Natural killer cell (primary cell): Measurements from ENCODE around the gene JPH4. TPM values are rescaled to one million over a fixed set of nuclear protein-coding genes. Genes with fewer than 3 reads are reported as not detected.

Source experiments
- ATAC-seq, 3 donors: fragments of 150-1000 bp in 2 of 3; fragments of 200-7000 bp in 1 of 3; cut with Tn5 transposase; 1 replicate in 1 of 3; 2 replicates in 2 of 3; pipeline ENCODE4 v1.10.0; 2021; ENCODE audit warnings: mild to moderate bottlenecking in 2 of 3, moderate library complexity in 2 of 3
- DNase-seq, 2 donors: peaks; one replicate each; pipeline versions ENCODE4 v3.0.0 to v3.0.0-alpha.2; 2013 to 2021; ENCODE audit warnings: mixed read lengths in 1 of 2
- H3K27ac ChIP-seq: one replicate; pipeline ENCODE4 v1.5.1; 2013; ENCODE audit warnings: mild to moderate bottlenecking, low read length
- H3K27me3 ChIP-seq: one replicate; pipeline ENCODE4 v1.6.1; 2013; ENCODE audit warnings: low read length; ENCODE audit not compliant: control insufficient read depth, insufficient read depth
- H3K36me3 ChIP-seq: one replicate; pipeline ENCODE4 v1.6.1; 2013; ENCODE audit warnings: low read length; ENCODE audit not compliant: control insufficient read depth, insufficient read depth
- H3K4me1 ChIP-seq: one replicate; pipeline ENCODE4 v1.6.1; 2013; ENCODE audit warnings: low read length; ENCODE audit not compliant: control insufficient read depth, insufficient read depth
- H3K4me3 ChIP-seq: one replicate; pipeline ENCODE4 v1.5.1; 2013; ENCODE audit warnings: low read length
- H3K9me3 ChIP-seq: one replicate; pipeline ENCODE4 v1.6.1; 2013; ENCODE audit warnings: low read length; ENCODE audit not compliant: control insufficient read depth, insufficient read depth
- H3K27ac Mint-ChIP-seq, 2 donors: one replicate each; pipeline ENCODE4 v1.8.0; 2022; ENCODE audit warnings: mild to moderate bottlenecking in 2 of 2, mixed read lengths in 2 of 2, moderate library complexity in 1 of 2
- H3K27me3 Mint-ChIP-seq, 2 donors: one replicate each; pipeline ENCODE4 v1.8.0; 2022; ENCODE audit warnings: low read depth in 2 of 2, mixed read lengths in 2 of 2
- H3K36me3 Mint-ChIP-seq: one replicate; pipeline ENCODE4 v1.8.0; 2022; ENCODE audit warnings: mixed read lengths
- H3K4me1 Mint-ChIP-seq, 2 donors: one replicate each; pipeline ENCODE4 v1.8.0; 2022; ENCODE audit warnings: mixed read lengths in 2 of 2
- H3K4me3 Mint-ChIP-seq: one replicate; pipeline ENCODE4 v1.8.0; 2022; ENCODE audit warnings: mild to moderate bottlenecking, moderate library complexity, mixed read lengths
- H3K9me3 Mint-ChIP-seq, 2 donors: one replicate each; pipeline ENCODE4 v1.8.0; 2022; ENCODE audit warnings: mixed read lengths in 2 of 2
- WGBS: methylation state at CpG from one replicate; pipeline ENCODE4 v1.1.7; 2013; ENCODE audit warnings: missing lambda C conversion rate; ENCODE audit not compliant: insufficient coverage; 5-methylcytosine and 5-hydroxymethylcytosine counted together
- intact Hi-C: fragments of 100-400 bp; cut with micrococcal nuclease; formaldehyde crosslinking; loops from one replicate; pipeline ENCODE4 v1.14.2; 2022
- total RNA-seq, 4 donors: library from RNA; stranded (reverse); fragments of 120-200 nt in 1 of 4; gene quantifications; one replicate each; pipeline versions ENCODE4 v1.2.3 to v1.2.4, GENCODE V29; 2013 to 2022
- TF ChIP-seq, protein P1 (sequence below): fragments of 200-600 bp; IDR thresholded peaks from one replicate; pipeline ENCODE4 v1.8.0; 2022; ENCODE audit warnings: antibody characterized with exemption

JPH4 gene
- total RNA-seq, 3 donors from 2014 or later (not counting 1 experiment from before 2014, with no cell fraction given): 0.25 TPM; not detected in 2

DNA sequence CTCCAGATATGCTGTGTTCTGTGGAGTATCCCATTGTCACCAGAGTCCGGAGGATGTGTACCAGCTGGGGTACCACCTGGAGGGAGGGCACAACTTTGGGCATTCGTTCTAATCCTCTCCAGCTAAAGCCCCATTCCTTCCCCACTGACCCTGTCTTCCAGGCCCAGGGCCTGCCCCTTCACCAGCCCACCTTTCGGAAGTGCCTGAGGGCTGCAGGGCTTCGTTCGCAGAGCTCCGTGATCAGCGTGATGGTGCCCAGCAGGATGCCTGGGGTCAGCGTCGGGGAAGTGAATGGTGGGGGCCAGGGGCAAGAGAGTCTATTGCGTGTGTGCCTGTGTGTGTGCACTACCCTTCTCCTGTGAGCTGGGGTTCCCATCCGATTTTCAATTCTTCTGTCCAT lies 13.0 kb downstream of the JPH4 start:
- Mint-ChIP-seq H3K27me3 (peaks cover 0 to 3% of the 10 kb centered on the region in 2 donors), H3K4me1 (peaks cover 24 to 38% of the 10 kb centered on the region in 2 donors), H3K4me3 (no peak overlapping the region), H3K27ac (no peak overlapping the region), H3K9me3 (no peaks in the 10 kb centered on the region), H3K36me3 (no peaks in the 10 kb centered on the region)
- TF ChIP-seq, protein P1, sequence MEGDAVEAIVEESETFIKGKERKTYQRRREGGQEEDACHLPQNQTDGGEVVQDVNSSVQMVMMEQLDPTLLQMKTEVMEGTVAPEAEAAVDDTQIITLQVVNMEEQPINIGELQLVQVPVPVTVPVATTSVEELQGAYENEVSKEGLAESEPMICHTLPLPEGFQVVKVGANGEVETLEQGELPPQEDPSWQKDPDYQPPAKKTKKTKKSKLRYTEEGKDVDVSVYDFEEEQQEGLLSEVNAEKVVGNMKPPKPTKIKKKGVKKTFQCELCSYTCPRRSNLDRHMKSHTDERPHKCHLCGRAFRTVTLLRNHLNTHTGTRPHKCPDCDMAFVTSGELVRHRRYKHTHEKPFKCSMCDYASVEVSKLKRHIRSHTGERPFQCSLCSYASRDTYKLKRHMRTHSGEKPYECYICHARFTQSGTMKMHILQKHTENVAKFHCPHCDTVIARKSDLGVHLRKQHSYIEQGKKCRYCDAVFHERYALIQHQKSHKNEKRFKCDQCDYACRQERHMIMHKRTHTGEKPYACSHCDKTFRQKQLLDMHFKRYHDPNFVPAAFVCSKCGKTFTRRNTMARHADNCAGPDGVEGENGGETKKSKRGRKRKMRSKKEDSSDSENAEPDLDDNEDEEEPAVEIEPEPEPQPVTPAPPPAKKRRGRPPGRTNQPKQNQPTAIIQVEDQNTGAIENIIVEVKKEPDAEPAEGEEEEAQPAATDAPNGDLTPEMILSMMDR: no peak
- Histone ChIP-seq H3K4me1 (peaks cover 24% of the 10 kb centered on the region), H3K36me3 (peaks cover 48% of the 10 kb centered on the region), H3K27ac (no peak overlapping the region), H3K27me3 (no peaks in the 10 kb centered on the region), H3K9me3 (no peaks in the 10 kb centered on the region), H3K4me3 (no peak overlapping the region)
- 98% methylated on average over 11 of the region's 11 CpGs for WGBS
- DNase-seq: no peak
- ATAC-seq: no peak
- intact Hi-C loops: no loop called here

DNA sequence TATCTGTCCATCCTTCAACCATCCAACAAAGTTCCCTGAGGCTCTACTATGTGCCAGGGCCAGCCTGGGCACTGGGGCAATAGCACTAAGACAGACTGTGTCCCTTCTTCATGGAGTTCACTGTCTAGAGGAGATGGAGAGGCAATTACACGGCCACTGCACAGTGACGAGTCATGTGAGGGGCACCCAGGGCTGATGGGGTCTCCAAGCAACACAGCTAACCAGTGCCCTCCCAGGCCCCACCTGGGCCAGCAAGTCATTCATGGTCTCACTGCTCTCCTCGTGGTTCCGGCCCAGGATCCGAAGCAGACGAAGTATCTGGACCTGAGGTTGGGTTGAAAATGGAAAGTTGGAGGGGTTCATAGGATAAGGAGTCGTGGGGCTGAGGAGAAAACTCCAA lies 13.7 kb downstream of the JPH4 start:
- 94% methylated on average over 6 of the region's 7 CpGs for WGBS

DNA sequence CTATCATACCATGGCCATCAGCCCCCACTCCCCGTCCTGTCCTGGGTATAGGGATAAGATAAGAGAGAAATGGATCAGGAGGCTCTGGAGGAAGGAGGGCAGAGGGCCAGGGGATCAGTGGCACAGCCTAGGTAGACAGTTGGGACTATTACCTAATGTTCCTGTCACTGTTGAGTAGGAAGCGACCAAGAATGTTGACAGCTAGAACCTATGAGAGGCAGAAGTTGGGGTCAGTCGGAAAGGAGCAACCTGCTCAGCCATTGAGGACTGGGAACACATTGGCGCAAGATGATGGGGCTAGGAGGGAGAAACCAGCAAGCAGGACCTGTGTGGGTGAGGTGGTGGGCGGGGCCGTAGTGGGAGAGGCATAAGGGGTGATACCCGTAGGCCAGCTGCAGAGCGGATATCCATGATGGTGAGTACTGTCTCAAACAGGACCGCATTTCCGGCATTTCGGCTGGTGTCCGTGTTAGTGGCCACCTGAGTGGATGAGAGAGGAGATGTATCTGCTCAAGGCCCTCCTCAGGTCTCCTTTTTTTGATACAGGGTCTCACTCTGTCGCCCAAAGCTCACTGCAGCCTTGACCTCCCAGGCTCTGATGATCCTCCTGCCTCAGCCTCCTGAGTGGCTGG lies 14.3 kb downstream of the JPH4 start:
- no peaks in the 10 kb centered on the region for H3K27me3 ChIP-seq
- Mint-ChIP-seq H3K36me3 (no peaks in the 10 kb centered on the region), H3K9me3 (no peaks in the 10 kb centered on the region), H3K27ac (peak overlapping the region in 1 of 2 donors; percentile 66), H3K4me3 (no peak overlapping the region), H3K27me3 (peaks cover 0 to 1% of the 10 kb centered on the region in 2 donors), H3K4me1 (peaks cover 24 to 38% of the 10 kb centered on the region in 2 donors)
- H3K27ac ChIP-seq: no peak overlapping the region
- intact Hi-C loops: loop anchor here (5.0 kb wide), 1 partner anchor 237 kb away; no protein-coding TSS in a partner anchor
- peaks cover 59% of the 10 kb centered on the region for H3K36me3 ChIP-seq
- DNase-seq (no peak), ATAC-seq (no peak)
- no peaks in the 10 kb centered on the region for H3K9me3 ChIP-seq
- TF ChIP-seq, protein P1: no peak
- 98% methylated on average over 13 of the region's 13 CpGs for WGBS
- peaks cover 24% of the 10 kb centered on the region for H3K4me1 ChIP-seq
- no peak overlapping the region for H3K4me3 ChIP-seq

More for the DNA sequence above, 13.7 kb downstream of the JPH4 start:
- Mint-ChIP-seq H3K9me3 (no peaks in the 10 kb centered on the region), H3K36me3 (no peaks in the 10 kb centered on the region), H3K4me1 (peaks cover 24 to 38% of the 10 kb centered on the region in 2 donors), H3K27ac (peak overlapping the region; percentile 31 to 34), H3K27me3 (peaks cover 0 to 3% of the 10 kb centered on the region in 2 donors), H3K4me3 (peak overlapping the region; percentile 35)
- Histone ChIP-seq H3K36me3 (peaks cover 53% of the 10 kb centered on the region), H3K9me3 (no peaks in the 10 kb centered on the region), H3K4me3 (no peak overlapping the region), H3K4me1 (peaks cover 24% of the 10 kb centered on the region), H3K27ac (no peak overlapping the region), H3K27me3 (no peaks in the 10 kb centered on the region)
- DNase-seq (no peak), ATAC-seq (no peak)
- intact Hi-C loops: loop anchor here (5.0 kb wide), 1 partner anchor 238 kb away; no protein-coding TSS in a partner anchor
- TF ChIP-seq, protein P1: no peak
